GM18519 (cell line): ENCODE data around the gene NOTCH1.

Experiments used
- ATAC-seq: cut with Tn5 transposase; IDR thresholded peaks from one replicate; pipeline ENCODE4 v1.9.1; 2021; ENCODE audit warnings: mild to moderate bottlenecking, moderate library complexity; ENCODE audit not compliant: unreplicated experiment, low FRiP score

The NOTCH1 gene

GRCh38 chr9:136536051-136536720 is 9.7 kb downstream of the NOTCH1 start:
- no peak for ATAC-seq

- ATAC-seq: no peak
These were observed 10.8 kb downstream of the NOTCH1 start for GRCh38 chr9:136535070-136535469.

- ATAC-seq: no peak
These were observed 11.5 kb downstream of the NOTCH1 start for GRCh38 chr9:136534366-136534765.

GRCh38 chr9:136533775-136534157 is 12.1 kb downstream of the NOTCH1 start:
- ATAC-seq: no peak

- no peak for ATAC-seq
These were observed 12.8 kb downstream of the NOTCH1 start for GRCh38 chr9:136532799-136533774.

GRCh38 chr9:136531904-136532798 is 13.7 kb downstream of the NOTCH1 start:
- no peak for ATAC-seq

- no peak for ATAC-seq
These were observed 14.5 kb downstream of the NOTCH1 start for GRCh38 chr9:136531186-136531903.

- ATAC-seq: no peak
These were observed 15.3 kb downstream of the NOTCH1 start for GRCh38 chr9:136530461-136531089.

- ATAC-seq: no peak
These were observed 16.1 kb downstream of the NOTCH1 start for GRCh38 chr9:136529516-136530460.

- no peak for ATAC-seq
These were observed 17.0 kb downstream of the NOTCH1 start for GRCh38 chr9:136528716-136529341.

- ATAC-seq: no peak
These were observed 17.8 kb downstream of the NOTCH1 start for GRCh38 chr9:136527721-136528710.

GRCh38 chr9:136527131-136527530 is 18.7 kb downstream of the NOTCH1 start:
- ATAC-seq: no peak

GRCh38 chr9:136526625-136527066 is 19.2 kb downstream of the NOTCH1 start:
- ATAC-seq: no peak

GRCh38 chr9:136525841-136526499 is 19.9 kb downstream of the NOTCH1 start:
- no peak for ATAC-seq

GRCh38 chr9:136525207-136525606 is 20.6 kb downstream of the NOTCH1 start:
- ATAC-seq: no peak
